ENCODE results near the gene SRRM4. TPM values are rescaled to one million over a fixed set of nuclear protein-coding genes. Genes with fewer than 3 reads are reported as not detected.

The SRRM4 gene
- total RNA-seq, 1 experiment from 2014 or later: 0.02 TPM

- H3K9me2 ChIP-seq (ENCODE audit: insufficient read depth): no peaks in the 10 kb centered on the region
- no peaks in the 10 kb centered on the region for H3K9me3 ChIP-seq (ENCODE audit: control insufficient read depth in 1 of 2, insufficient read depth in 1 of 2, low read depth in 1 of 2, low read length in 2 of 2)
- no peaks in the 10 kb centered on the region for H4K20me1 ChIP-seq (ENCODE audit: insufficient read depth)
- no TSS peak for BruUV-seq (replicated peaks)
- no peak overlapping the region for H3K9ac ChIP-seq (ENCODE audit: low read length)
- H3K36me3 ChIP-seq (ENCODE audit: control insufficient read depth in 1 of 2, insufficient read depth in 2 of 2, low read length in 2 of 2): no peaks in the 10 kb centered on the region
- POLR2A ChIA-PET: no interaction called here
- no peaks in the 10 kb centered on the region for H3K79me2 ChIP-seq (ENCODE audit: insufficient read depth, low read length)
- peaks cover 3% of the 10 kb centered on the region; the same call in 1 of the 2 replicates for H3K27me3 ChIP-seq (ENCODE audit: insufficient read depth, low read length)
- no peaks in the 10 kb centered on the region for H3K4me1 ChIP-seq (ENCODE audit: control insufficient read depth in 1 of 2, insufficient read depth in 2 of 2, low read length in 2 of 2)
- ATAC-seq (no peak), DNase-seq (ENCODE audit: low read depth, low spot score) (no peak)
- TF ChIP-seq ELF1 (IDR thresholded peaks at IDR 0.05; ENCODE audit: borderline replicate concordance, low read depth) (no peak), SP1 (IDR thresholded peaks at IDR 0.05; ENCODE audit: low read depth) (no peak)
- no peak overlapping the region for H3K4me3 ChIP-seq (replicated peaks in 1 of 2; ENCODE audit: low read depth in 1 of 2, low read length in 2 of 2)
- intact Hi-C loops (cut with micrococcal nuclease): loop anchor here (10.0 kb wide), 1 partner anchor 431 kb away; no protein-coding TSS in a partner anchor
- no peak overlapping the region for H3K4me2 ChIP-seq (ENCODE audit: low read length)
- no peak overlapping the region for H3K27ac ChIP-seq (ENCODE audit: low read depth, low read length)
- H2AFZ ChIP-seq (ENCODE audit: low read depth, low read length, poor library complexity, severe bottlenecking): no peak overlapping the region
- RAD21 ChIA-PET (ENCODE audit: low non-redundant PET in 1 of 2, low total read pairs in 2 of 2, uncharacterized antibody in 2 of 2, unreplicated experiment in 2 of 2): no interaction called here
- CTCF ChIA-PET: no interaction called here
These were observed 132.2 kb downstream of the SRRM4 start for GRCh38 chr12:119113496-119113986.

- RAD21 ChIA-PET (ENCODE audit: low non-redundant PET in 1 of 2, low total read pairs in 2 of 2, uncharacterized antibody in 2 of 2, unreplicated experiment in 2 of 2): no interaction called here
- H3K4me1 ChIP-seq (ENCODE audit: control insufficient read depth in 1 of 2, insufficient read depth in 2 of 2, low read length in 2 of 2): no peaks in the 10 kb centered on the region
- no peaks in the 10 kb centered on the region for H3K79me2 ChIP-seq (ENCODE audit: insufficient read depth, low read length)
- intact Hi-C loops (cut with micrococcal nuclease): loop anchor here (10.0 kb wide), 1 partner anchor 431 kb away; no protein-coding TSS in a partner anchor
- no peak overlapping the region for H3K27ac ChIP-seq (ENCODE audit: low read depth, low read length)
- no peaks in the 10 kb centered on the region for H3K9me2 ChIP-seq (ENCODE audit: insufficient read depth)
- H3K4me2 ChIP-seq (ENCODE audit: low read length): no peak overlapping the region
- POLR2A ChIA-PET: no interaction called here
- ATAC-seq (no peak), DNase-seq (ENCODE audit: low read depth, low spot score) (no peak)
- H3K4me3 ChIP-seq (replicated peaks in 1 of 2; ENCODE audit: low read depth in 1 of 2, low read length in 2 of 2): no peak overlapping the region
- CTCF ChIA-PET: interaction anchor here (1.0 kb wide), 1 partner anchor 298 kb away, joined by 4 read pairs; no protein-coding TSS in a partner anchor
- H3K27me3 ChIP-seq (ENCODE audit: insufficient read depth, low read length): peaks cover 3% of the 10 kb centered on the region
- H3K9ac ChIP-seq (ENCODE audit: low read length): no peak overlapping the region
- no TSS peak for BruUV-seq (replicated peaks)
- no peaks in the 10 kb centered on the region for H4K20me1 ChIP-seq (ENCODE audit: insufficient read depth)
- H3K9me3 ChIP-seq (ENCODE audit: control insufficient read depth in 1 of 2, insufficient read depth in 1 of 2, low read depth in 1 of 2, low read length in 2 of 2): no peaks in the 10 kb centered on the region
- H2AFZ ChIP-seq (ENCODE audit: low read depth, low read length, poor library complexity, severe bottlenecking): no peak overlapping the region
- no peaks in the 10 kb centered on the region for H3K36me3 ChIP-seq (ENCODE audit: control insufficient read depth in 1 of 2, insufficient read depth in 2 of 2, low read length in 2 of 2)
- no peak for TF ChIP-seq EZH2 (IDR thresholded peaks at IDR 0.05)
These were observed 133.0 kb downstream of the SRRM4 start for GRCh38 chr12:119114294-119114693.

Data from HCT116 (cell line).